ENCODE data around the gene CLHC1.
"Not testable (repeated sequence)": the region's sequence is repeated elsewhere in the genome, so short reads cannot be mapped to it uniquely, and the experiment has no call there.

The CLHC1 gene

DNA sequence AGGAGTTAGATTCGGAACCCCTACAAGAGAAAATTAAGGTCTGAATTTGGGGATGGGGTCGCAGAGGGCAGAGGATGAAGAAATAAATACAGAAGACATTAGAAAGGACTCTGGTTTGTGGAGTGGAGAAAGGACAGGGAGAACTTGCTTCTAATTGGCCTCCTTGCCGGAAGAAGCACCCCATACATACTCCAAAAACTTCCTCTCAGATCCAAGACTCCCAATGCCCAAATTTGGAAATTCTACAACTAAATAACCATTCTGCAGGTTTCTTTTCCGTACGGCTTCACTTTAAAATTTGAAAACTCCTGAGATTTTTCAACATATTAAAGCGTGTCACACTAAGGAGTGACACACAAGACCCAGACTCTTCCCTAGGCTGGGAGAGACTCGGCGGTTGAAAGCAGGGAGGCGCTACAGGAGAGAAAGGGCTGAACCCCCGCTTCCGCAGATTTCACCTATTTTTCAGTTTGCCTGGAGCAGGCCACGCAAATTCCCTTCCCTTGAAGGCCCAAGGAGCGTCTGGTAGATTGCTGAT lies 478 bp downstream of the CLHC1 start:
- DNase-seq: no peak

GRCh38 chr2:55230551-55230950 lies 1.5 kb downstream of the CLHC1 start:
- DNase-seq: no peak

DNA sequence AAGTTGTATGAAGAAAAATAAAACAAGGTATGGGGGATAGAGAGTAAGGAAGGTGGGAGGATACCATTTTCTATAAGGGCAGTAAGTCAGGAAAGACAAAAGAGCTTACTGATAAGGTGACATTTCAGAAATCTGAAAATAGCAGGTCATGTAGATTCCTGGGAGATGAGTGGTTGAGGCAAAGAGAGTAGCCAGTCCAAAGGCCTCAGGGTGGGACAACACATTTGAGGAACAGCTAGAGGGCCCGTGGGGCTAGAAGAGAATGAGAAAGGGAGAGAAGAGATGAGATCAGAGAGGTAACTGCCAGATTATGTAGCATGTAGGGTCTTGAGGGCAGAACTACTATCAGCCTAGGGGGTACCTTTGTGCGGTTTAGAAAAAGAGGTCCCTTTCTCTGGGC lies 2.9 kb downstream of the CLHC1 start:
- DNase-seq: no peak

GRCh38 chr2:55228226-55228563 lies 3.9 kb downstream of the CLHC1 start:
- DNase-seq: no peak

- DNase-seq: not testable (repeated sequence)
These were observed 4.5 kb downstream of the CLHC1 start for GRCh38 chr2:55227437-55228225.

- DNase-seq: no peak
These were observed 6.5 kb downstream of the CLHC1 start for GRCh38 chr2:55225481-55226020.

GRCh38 chr2:55224761-55225261 lies 7.3 kb downstream of the CLHC1 start:
- DNase-seq: no peak

DNA sequence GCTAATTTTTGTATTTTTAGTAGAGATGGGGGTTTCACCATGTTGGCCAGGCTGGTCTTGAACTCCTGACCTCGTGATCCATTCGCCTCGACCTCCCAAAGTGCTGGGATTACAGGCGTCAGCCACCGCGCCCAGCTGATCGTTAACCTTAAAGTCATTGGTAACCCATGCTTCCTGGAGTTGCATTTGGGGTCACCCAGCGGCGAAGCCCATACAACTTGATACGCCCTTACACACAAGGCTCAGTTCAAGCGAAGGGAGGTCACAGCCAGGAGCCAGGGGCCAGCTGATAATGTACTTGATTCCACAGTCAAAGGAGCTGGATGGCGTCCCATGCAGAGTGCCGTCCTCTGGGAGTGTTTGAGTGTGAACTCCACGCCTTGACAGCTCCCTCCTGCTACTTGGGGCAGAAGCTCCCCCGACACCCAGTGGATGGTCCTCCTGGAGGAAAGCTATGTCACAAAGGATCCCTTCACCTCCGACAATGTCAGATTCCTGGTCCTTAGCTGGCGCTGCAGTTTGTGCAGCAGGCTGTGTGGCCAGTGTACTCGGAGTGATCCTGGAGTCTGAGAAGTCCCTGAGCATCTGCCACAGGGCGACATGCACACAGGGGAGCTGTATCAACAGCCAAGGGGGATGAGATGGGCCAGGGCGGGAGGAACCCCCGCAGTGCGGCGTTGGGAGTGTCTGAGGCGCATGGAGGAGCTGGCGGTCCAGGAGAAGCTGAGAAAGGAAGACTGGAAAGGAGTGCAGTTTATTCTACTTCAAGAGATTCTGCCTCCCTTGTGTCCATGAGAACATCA lies 7.9 kb downstream of the CLHC1 start:
- no peak for DNase-seq

- DNase-seq: no peak
These were observed 18.3 kb downstream of the CLHC1 start for GRCh38 chr2:55213822-55214221.

GRCh38 chr2:55204950-55205349 lies 27.1 kb downstream of the CLHC1 start:
- no peak for DNase-seq

GRCh38 chr2:55204536-55204935 lies 27.6 kb downstream of the CLHC1 start:
- no peak for DNase-seq

DNA sequence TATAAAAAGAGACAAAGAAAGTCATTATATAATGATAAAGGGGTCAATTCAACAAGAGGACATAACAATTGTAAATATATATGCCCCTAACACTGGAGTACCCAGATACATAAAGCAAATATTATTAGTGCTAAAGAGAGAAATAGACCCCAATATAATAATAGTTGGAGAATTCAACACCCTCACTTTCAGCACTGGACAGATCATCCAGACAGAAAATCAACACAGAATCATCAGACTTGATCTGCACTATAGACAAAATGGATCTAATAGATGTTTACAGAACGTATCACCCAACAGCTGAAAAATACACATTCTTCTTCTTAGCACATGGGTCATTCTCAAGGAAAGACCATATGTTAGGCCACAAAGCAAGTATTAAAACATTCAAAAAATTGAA lies 31.7 kb downstream of the CLHC1 start:
- no peak for DNase-seq

DNA sequence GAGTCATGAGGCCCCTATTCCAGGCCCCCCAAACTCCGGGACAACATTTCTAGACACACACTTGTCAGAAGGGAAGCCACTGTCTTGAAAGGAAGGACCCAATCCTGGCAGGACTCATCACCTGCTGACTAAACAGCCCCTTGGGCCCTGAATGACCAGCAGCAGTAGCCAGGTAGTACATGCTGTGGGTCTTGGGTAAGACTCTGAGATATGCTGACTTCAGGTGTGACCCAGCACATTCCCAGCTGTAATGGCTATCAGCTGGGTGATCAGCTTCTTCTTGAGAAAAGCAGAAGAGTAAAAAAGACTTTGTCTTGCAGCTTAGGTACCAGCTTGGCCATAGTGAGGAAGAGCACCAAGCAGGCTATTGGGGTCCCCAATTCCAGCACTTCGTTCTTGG lies 35.6 kb downstream of the CLHC1 start:
- DNase-seq: no peak

- not testable (repeated sequence) for DNase-seq
These were observed 40.2 kb downstream of the CLHC1 start for GRCh38 chr2:55191888-55192287.

DNA sequence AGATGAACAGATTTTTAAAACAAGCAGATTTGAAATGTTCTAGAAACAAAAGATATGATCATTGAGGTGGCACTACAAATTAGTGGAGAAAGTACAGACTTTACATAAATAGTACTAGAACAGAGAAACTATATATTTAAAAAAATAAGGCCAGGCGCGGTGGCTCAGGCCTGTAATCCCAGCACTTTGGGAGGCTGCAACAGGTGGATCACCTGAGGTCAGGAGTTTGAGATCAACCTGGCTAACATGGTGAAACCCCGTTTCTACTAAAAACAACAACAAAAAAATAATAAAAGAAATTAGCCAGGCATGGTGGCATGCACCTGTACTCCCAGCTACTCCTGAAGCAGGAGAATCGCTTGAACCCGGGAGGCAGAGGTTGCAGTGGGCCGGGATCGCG lies 45.3 kb downstream of the CLHC1 start:
- not testable (repeated sequence) for DNase-seq

DNA sequence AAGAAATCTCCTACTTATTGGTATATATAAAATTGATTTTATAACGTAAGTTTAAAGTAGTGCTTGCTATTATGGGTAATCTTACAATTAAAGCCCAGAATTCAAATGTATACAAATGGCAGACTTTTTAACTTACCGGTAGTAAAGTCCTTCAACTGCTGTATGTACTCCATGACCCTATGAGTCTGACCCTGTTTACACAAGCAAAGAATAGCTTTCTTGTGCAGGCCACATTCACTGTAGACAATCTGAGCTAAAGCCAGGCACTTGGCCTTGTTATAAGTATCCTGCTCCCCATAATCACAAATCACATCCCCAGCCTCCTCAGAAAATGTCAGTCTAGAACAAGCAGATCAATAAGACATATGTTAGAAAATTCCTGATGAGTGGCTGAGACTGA lies 51.7 kb downstream of the CLHC1 start:
- no peak for DNase-seq

DNA sequence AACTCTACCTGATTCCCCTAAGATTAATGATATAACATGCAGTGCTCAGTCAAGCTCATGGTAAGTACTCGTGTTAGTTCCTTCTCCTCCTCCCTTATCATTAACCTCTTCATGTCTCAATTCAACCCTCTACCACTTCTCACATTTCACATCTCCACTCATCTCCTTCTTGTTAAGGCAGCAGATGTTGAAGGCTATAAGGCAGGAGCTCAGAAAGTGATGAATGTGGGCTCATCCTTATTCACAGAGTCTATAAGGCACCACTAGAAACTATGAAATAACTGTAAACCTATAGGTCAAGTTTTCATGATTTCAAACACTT lies 56.0 kb downstream of the CLHC1 start:
- DNase-seq: no peak

DNA sequence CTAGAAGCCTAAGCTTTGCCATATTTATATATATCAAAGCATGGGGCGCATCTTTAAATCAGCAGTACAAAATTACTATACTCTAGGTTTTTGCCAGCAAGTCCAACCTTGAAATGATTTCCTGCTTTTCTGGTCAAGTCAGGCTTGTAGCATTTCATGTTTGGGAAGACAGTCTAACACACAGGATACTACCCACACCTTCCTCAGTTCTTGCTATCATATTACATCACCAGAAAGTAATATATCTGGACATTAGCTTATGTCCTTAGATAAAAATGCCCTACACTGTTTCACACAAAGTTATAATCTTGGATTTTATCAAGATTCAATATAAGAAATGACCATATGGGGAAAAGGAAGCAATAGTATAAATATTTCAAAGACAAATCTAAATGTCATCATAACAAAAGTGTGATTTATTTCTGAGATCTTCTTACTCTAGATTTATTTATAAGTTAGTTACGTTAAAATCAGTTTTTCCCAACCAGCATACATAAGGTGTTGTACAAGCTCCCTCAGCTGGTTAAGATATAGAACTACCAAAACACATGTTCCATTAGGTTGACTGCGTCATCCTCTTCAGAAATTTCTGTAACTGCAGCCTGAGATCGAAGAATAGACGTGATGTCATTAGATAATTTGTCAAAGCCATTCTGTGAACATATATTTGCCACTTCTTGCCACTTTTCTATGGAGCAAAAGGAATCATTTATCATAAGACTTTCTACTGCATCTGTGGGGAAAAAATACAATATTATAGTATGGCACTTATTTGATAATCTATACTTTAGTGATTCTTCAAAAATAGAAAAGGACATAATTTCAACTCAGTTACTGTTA lies 56.6 kb downstream of the CLHC1 start:
- DNase-seq: peak; percentile 51

DNA sequence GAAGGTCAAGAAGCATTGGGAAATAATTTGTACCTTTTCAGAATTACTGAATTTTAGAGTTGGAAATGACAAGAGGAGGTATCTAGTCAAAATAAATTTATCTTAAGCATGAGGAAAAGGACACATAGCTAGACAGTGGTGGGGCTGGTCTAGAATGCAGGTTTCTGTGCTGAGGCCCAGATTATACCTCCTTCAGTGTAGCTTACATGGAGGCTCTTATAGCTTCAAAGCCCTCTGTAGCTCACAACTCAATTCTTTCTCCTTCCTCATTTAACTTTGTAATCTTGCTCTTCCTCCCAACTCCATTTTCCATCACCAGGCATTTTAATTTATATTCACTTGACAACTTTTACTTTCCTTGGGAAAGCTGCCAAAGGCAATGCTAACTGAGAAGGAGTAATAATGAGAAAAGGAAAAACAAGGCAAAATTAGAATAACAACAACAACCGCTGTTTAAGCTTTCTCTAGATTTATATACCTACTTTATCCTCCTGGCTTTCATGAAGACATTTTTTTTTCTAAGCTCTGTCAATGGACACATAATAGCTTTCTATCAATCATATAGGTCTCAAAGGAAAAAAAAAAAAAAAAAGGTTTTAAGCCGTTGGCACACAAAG lies 58.5 kb downstream of the CLHC1 start:
- DNase-seq: no peak

DNA sequence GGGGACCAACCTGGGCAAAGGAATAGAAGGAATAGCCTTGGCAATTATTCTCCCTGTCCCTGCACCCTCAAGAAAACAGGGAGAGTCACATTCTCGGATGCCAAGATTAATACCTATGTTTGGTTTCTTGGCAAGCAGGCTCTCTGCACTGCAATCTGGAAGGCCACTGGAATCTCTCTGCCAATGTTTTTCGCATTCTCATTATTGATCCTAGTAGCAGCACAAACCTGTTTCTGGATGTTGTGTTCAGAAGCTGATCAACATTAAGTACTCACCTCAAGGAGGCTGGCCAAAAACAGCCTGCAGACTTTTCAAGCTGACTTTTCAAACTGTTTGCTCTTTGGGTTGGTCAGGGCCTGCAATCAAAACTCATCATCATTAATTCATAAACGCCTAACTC lies 62.2 kb downstream of the CLHC1 start:
- DNase-seq: no peak

DNA sequence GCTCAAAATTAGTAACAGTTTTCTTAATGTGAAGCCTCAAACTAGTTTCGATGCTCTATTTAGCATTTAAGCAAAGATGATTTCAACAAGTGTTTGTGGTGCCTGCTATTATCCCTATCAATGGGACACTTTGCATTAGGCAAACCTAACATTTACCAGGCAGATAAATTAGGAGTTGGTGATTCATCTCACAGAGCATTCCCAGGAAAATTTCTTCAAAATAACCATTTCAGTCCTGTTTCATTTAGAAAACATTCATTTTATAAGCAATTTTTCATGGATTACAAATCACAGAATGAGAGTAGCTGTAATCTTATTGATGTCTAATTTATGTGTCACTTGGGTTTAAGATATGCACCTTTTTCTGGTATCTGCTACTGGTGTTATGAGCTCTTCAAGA lies 62.7 kb downstream of the CLHC1 start:
- no peak for DNase-seq

Data from CD4-positive, alpha-beta T cell treated with Interleukin-4 for 4 hours (primary cell).